Measurements from ENCODE around the gene CD209. TPM values are rescaled to one million over a fixed set of nuclear protein-coding genes. Genes with fewer than 3 reads are reported as not detected.
"Not testable (repeated sequence)": the region's sequence is repeated elsewhere in the genome, so short reads cannot be mapped to it uniquely, and the experiment has no call there.

CD209 gene
- total RNA-seq, 6 donors from 2014 or later, result 0.55 to 14.8 (median 1.7) TPM

DNA sequence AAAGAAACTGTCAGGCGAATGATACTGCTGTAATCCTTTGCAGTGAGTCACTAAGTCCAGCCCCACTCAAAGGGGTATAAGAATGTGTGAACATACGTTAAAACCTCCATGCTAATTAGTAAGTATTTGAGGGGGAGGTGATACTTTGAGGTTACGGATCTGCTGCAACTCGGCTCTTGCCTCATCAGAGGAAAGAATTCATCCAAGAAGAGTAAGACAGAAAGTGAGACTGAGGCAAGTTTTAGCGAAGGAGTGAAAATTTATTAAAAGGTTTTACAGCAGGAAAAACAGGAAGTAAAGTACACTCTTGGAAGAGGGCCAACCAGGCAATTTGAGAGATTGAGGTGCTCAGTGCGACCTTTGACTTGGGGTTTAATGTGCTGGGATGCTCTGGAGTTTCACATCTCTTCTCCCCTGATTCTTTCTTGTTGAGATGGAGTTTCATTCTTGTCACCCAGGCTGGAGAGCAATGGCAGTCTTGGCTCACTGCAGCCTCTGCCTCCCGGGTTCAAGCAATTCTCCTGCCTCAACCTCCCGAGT is 25.5 kb upstream of the CD209 start:
- Histone ChIP-seq H3K27me3 (no peaks in the 10 kb centered on the region), H3K36me3 (no peaks in the 10 kb centered on the region), H3K9me3 (no peaks in the 10 kb centered on the region), H3K4me1 (peaks cover 0 to 16% (median 3%) of the 10 kb centered on the region in 4 donors), H3K27ac (no peak overlapping the region), H3K4me3 (no peak overlapping the region)
- DNase-seq, result no peak
- TF ChIP-seq POLR2A (IDR thresholded peaks at IDR 0.05) (no peak), EP300 (IDR thresholded peaks at IDR 0.05) (no peak)
- TF ChIP-seq, protein P1, sequence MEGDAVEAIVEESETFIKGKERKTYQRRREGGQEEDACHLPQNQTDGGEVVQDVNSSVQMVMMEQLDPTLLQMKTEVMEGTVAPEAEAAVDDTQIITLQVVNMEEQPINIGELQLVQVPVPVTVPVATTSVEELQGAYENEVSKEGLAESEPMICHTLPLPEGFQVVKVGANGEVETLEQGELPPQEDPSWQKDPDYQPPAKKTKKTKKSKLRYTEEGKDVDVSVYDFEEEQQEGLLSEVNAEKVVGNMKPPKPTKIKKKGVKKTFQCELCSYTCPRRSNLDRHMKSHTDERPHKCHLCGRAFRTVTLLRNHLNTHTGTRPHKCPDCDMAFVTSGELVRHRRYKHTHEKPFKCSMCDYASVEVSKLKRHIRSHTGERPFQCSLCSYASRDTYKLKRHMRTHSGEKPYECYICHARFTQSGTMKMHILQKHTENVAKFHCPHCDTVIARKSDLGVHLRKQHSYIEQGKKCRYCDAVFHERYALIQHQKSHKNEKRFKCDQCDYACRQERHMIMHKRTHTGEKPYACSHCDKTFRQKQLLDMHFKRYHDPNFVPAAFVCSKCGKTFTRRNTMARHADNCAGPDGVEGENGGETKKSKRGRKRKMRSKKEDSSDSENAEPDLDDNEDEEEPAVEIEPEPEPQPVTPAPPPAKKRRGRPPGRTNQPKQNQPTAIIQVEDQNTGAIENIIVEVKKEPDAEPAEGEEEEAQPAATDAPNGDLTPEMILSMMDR (IDR thresholded peaks at IDR 0.05), result no peak
- ATAC-seq (ENCODE audit: low FRiP score in 2 of 2), result no peak
- 36 to 45% methylated on average over 8 of the region's 8 CpGs for WGBS, 2 donors

DNA sequence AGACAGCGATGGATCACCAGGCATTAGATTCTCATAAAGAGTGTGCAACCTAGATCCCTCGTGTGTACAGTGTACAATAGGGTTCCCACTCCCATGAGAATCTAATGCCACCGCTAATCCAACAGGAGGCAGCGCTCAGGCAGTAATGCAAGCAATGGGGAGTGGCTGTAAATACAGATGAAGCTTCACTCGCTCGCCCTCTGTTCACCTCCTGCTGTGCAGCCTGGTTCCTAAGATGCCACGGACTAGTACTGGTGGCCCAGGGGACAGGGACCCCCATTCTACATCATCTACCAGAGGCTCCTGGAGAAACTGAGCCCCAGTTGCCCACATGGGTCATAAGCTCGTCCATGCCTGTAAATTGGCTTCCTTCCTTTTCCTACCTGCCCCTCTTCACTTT is 23.7 kb upstream of the CD209 start:
- Histone ChIP-seq H3K27me3 (no peaks in the 10 kb centered on the region), H3K27ac (no peak overlapping the region), H3K4me1 (peaks cover 0 to 16% (median 3%) of the 10 kb centered on the region in 4 donors), H3K9me3 (no peaks in the 10 kb centered on the region), H3K36me3 (no peaks in the 10 kb centered on the region), H3K4me3 (no peak overlapping the region)
- DNase-seq (no peak), ATAC-seq (ENCODE audit: low FRiP score in 2 of 2) (no peak)
- 73 to 77% methylated on average over 6 to 8 of the region's 8 CpGs for WGBS, 2 donors
- TF ChIP-seq POLR2AphosphoS5 (IDR thresholded peaks at IDR 0.05) (no peak), POLR2A (IDR thresholded peaks at IDR 0.05) (no peak), EP300 (IDR thresholded peaks at IDR 0.05) (no peak)
- TF ChIP-seq, protein P1 (IDR thresholded peaks at IDR 0.05), result no peak

DNA sequence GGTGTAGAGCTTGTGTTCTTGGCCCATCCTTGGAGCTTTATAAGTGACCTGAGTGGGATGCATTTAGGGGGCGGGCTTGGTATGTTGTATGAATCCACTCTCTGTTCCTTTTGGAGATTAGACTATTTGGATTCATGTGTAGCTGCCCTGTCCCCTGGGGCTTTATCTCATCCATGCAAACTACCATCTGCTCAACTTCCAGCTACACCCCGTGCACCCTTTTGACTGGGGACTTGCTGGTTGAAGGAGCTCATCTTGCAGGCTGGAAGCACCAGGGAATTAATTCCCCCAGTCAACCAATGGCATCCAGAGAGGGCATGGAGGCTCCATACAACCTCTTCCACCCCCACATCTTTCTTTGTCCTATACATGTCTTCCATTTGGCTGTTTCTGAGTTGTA is 21.8 kb upstream of the CD209 start:
- TF ChIP-seq POLR2A (IDR thresholded peaks at IDR 0.05), result no peak
- no peak for TF ChIP-seq POLR2AphosphoS5 (IDR thresholded peaks at IDR 0.05)
- TF ChIP-seq EP300 (IDR thresholded peaks at IDR 0.05), result no peak
- TF ChIP-seq, protein P1 (IDR thresholded peaks at IDR 0.05), result no peak

DNA sequence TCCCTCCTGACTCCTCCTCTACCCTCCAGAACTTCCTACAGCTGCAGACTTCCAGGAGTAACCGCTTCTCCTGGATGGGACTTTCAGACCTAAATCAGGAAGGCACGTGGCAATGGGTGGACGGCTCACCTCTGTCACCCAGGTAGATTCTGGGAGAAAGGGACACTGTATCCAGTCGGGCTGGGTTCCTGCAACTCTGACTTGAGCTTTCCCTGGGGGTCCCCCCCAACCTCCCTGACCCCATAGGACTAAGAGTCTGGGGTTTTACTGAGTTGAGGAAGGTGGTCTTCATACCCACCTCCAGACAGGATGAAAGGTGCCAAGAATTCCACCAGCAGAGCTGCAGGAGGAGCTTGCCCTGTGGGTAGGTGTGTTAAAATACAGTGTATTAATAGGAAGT is 20.2 kb upstream of the CD209 start:
- Histone ChIP-seq H3K27ac (no peak overlapping the region), H3K36me3 (no peaks in the 10 kb centered on the region), H3K4me3 (no peak overlapping the region), H3K4me1 (peaks cover 0 to 15% (median under 1%) of the 10 kb centered on the region in 4 donors), H3K27me3 (no peaks in the 10 kb centered on the region), H3K9me3 (no peaks in the 10 kb centered on the region)
- ATAC-seq (ENCODE audit: low FRiP score in 2 of 2), result no peak
- TF ChIP-seq EP300 (IDR thresholded peaks at IDR 0.05), result no peak
- no peak for TF ChIP-seq POLR2AphosphoS5 (IDR thresholded peaks at IDR 0.05)
- TF ChIP-seq POLR2A (IDR thresholded peaks at IDR 0.05), result no peak
- TF ChIP-seq, protein P1 (IDR thresholded peaks at IDR 0.05), result no peak
- 63 to 78% methylated on average over 4 of the region's 4 CpGs for WGBS, 2 donors
- no peak for DNase-seq

More for the DNA sequence above, 21.8 kb upstream of the CD209 start:
- ATAC-seq (ENCODE audit: low FRiP score in 2 of 2), result no peak
- Histone ChIP-seq H3K27me3 (no peaks in the 10 kb centered on the region), H3K27ac (no peak overlapping the region), H3K4me3 (no peak overlapping the region), H3K9me3 (no peaks in the 10 kb centered on the region), H3K36me3 (no peaks in the 10 kb centered on the region), H3K4me1 (peaks cover 0 to 16% (median 3%) of the 10 kb centered on the region in 4 donors)
- WGBS, 2 donors, result 77 to 90% methylated on average over 2 of the region's 2 CpGs
- DNase-seq, result no peak

DNA sequence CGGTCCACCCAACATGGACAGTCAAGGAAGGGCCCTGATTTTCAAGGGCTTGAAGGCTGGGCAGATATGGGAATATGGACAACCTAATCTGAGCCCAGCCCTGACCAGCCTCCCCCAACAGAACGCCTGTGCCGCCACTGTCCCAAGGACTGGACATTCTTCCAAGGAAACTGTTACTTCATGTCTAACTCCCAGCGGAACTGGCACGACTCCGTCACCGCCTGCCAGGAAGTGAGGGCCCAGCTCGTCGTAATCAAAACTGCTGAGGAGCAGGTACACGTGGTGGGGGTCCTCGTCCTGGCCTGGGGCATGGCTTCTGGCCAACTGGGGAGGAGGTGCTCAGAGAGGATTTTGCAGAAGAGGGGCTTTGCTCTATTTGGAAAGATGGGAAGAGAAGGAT is 19.2 kb upstream of the CD209 start:
- TF ChIP-seq, protein P1 (IDR thresholded peaks at IDR 0.05), result no peak
- TF ChIP-seq POLR2A (IDR thresholded peaks at IDR 0.05) (no peak), POLR2AphosphoS5 (IDR thresholded peaks at IDR 0.05) (no peak), EP300 (IDR thresholded peaks at IDR 0.05) (no peak)
- no peak overlapping the region for H3K27ac ChIP-seq
- H3K9me3 ChIP-seq, result no peaks in the 10 kb centered on the region
- no peak overlapping the region for H3K4me3 ChIP-seq
- H3K27me3 ChIP-seq, result no peaks in the 10 kb centered on the region
- ATAC-seq (ENCODE audit: low FRiP score in 2 of 2), result no peak
- no peak for DNase-seq
- no peaks in the 10 kb centered on the region for H3K36me3 ChIP-seq
- H3K4me1 ChIP-seq, result peaks cover 0 to 6% (median 0%) of the 10 kb centered on the region in 4 donors
- 59 to 77% methylated on average over 8 to 11 of the region's 11 CpGs for WGBS, 2 donors

DNA sequence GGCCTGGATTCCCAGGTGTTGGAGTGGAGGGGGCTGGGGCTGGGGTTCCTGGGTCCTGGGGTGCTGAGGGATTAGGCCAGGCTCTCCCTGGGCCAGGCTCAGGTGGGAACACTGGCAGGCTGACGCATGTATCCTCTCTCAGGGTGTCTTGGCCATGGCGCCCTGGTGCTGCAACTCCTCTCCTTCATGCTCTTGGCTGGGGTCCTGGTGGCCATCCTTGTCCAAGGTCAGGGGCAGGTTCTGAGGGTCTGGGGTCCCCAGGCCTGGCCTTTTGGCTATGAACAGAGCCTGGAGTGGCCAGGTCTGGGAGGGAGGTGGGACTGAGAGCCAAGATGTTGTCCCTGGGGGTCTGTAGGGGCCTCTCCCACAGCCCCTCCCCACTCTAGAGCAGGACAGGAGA is 17.7 kb upstream of the CD209 start:
- DNase-seq; H3K4me3 ChIP-seq; H3K36me3 ChIP-seq; H3K4me1 ChIP-seq; H3K27ac ChIP-seq; ATAC-seq (ENCODE audit: low FRiP score in 2 of 2); H3K27me3 ChIP-seq; H3K9me3 ChIP-seq: not testable (repeated sequence)
- 94% methylated on average over 2 of the region's 2 CpGs; no CpG with 5 or more reads in 1 of the 2 donors for WGBS, 2 donors

DNA sequence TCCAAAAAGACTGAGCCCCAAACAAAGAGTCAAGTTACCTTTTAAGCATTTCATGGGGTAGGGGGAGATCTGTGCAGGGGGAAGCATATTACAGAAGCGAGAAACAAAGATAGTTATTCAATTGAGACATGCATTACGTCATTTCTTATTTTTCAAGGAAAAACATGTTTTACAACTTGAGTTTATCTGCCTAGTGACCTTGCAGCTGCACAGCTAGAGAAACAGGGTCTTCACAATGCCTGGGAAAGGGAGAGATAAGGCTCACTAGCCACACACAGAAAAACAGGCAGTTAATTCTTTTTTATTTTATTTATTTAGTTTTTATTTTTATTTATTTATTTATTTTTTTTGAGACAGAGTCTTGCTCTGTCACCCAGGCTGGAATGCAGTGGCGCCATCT is 16.8 kb upstream of the CD209 start:
- H3K27me3 ChIP-seq, result not testable (repeated sequence)

More for the DNA sequence above, 16.8 kb upstream of the CD209 start:
- H3K27ac ChIP-seq; H3K9me3 ChIP-seq; H3K4me3 ChIP-seq; H3K36me3 ChIP-seq; ATAC-seq (ENCODE audit: low FRiP score in 2 of 2); H3K4me1 ChIP-seq; DNase-seq: not testable (repeated sequence)
- 52 to 66% methylated on average over 3 of the region's 3 CpGs for WGBS, 2 donors

Measured in upper lobe of left lung (tissue), 6 donors.